Large intestine (tissue), 3 donors: ENCODE data around the gene VPS37B. TPM values are rescaled to one million over a fixed set of nuclear protein-coding genes. Genes with fewer than 3 reads are reported as not detected.
A peak's percentile ranks its signal among the peaks of the same experiment; 100 is the strongest.

Experiments
- DNase-seq, 2 donors: peaks; one replicate each; pipeline versions ENCODE4 v3.0.0 to v3.0.0-alpha.2; 2013
- H3K27ac ChIP-seq: one replicate; pipeline ENCODE4 v1.5.1; 2013; ENCODE audit warnings: low read length
- H3K27me3 ChIP-seq: 2 replicates; pipeline ENCODE4 v1.6.1; 2013; ENCODE audit warnings: low read length; ENCODE audit not compliant: control insufficient read depth, insufficient read depth
- H3K36me3 ChIP-seq: 2 replicates; pipeline ENCODE4 v1.6.1; 2013; ENCODE audit warnings: low read length; ENCODE audit not compliant: control insufficient read depth, insufficient read depth
- H3K4me1 ChIP-seq: one replicate; pipeline ENCODE4 v1.6.1; 2013; ENCODE audit warnings: low read length; ENCODE audit not compliant: control insufficient read depth, insufficient read depth
- H3K4me3 ChIP-seq: one replicate; pipeline ENCODE4 v1.5.1; 2013; ENCODE audit warnings: low read length
- H3K9me3 ChIP-seq: one replicate; pipeline ENCODE4 v1.6.1; 2013; ENCODE audit warnings: mild to moderate bottlenecking, low read depth, low read length, moderate library complexity; ENCODE audit not compliant: control insufficient read depth
- WGBS: methylation state at CpG from one replicate; pipeline ENCODE4 v1.1.5; 2013; ENCODE audit warnings: low lambda C conversion rate; ENCODE audit not compliant: insufficient coverage; 5-methylcytosine and 5-hydroxymethylcytosine counted together
- polyA plus RNA-seq: library from polyadenylated mRNA; unstranded; fragments of 120-200 nt; gene quantifications from one replicate; pipeline ENCODE4 v1.2.1, GENCODE V29; 2013

Gene VPS37B
- polyA plus RNA-seq, 1 donor: 26.5 TPM

- H3K4me1 ChIP-seq: peaks cover 28% of the 10 kb centered on the region
- no peak overlapping the region for H3K4me3 ChIP-seq
- no peaks in the 10 kb centered on the region for H3K27me3 ChIP-seq
- no peaks in the 10 kb centered on the region for H3K9me3 ChIP-seq
- no peak for DNase-seq
- peaks cover 33% of the 10 kb centered on the region for H3K36me3 ChIP-seq
- WGBS: no CpG with 5 or more reads among the region's 12 CpGs
- H3K27ac ChIP-seq: peak overlapping the region; percentile 76
Observed at GRCh38 chr12:122872815-122873361, 23.0 kb downstream of the VPS37B start.

GRCh38 chr12:122871851-122872780 lies 23.8 kb downstream of the VPS37B start:
- H3K4me1 ChIP-seq: peaks cover 28% of the 10 kb centered on the region
- peak overlapping the region; percentile 14 for H3K4me3 ChIP-seq

DNA sequence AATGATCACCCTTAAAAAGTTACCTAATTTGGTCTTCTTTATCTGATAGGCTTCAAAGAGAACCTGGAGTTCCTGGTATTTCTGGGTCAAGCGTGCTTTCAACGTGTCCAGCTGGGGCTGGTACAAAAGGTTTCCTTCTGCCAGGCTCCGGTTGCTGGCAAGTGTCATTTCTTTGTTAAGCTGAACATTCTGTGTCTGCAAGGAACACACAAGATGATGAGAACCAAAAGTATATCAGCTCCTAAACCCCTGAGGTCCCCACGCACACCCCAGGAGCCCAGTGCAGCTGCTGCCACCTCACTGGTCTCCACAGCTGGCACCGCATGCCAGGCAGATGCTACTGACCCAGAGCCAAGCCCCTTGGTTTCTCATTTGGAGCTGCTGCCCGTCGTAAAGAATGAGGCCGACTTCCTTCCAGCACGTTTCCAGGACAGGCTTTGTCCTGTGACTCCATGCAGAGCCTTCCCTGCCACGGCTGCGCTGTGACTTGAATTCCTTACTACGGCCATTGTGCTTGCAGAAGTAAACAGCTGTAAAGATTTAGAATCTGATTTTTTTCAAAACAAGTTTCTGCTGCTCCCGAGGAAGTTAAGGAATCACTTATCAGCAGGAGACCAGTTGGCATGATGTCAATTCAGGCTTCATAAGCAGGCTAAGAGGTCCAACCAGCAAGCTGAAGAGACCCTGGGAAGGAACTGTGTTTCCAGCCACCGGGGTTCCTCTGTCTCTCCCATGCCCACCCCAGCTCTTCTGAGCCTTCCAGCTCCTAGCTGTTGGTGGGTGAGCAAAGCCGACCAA lies 24.9 kb downstream of the VPS37B start:
- no peaks in the 10 kb centered on the region for H3K9me3 ChIP-seq
- H3K4me1 ChIP-seq: peaks cover 28% of the 10 kb centered on the region
- no CpG with 5 or more reads among the region's 15 CpGs for WGBS
- peaks cover 50% of the 10 kb centered on the region for H3K36me3 ChIP-seq
- DNase-seq: peak; percentile 60 to 73
- H3K27me3 ChIP-seq: no peaks in the 10 kb centered on the region
- peak overlapping the region; percentile 76 for H3K27ac ChIP-seq
- H3K4me3 ChIP-seq: peak overlapping the region; percentile 14

More at GRCh38 chr12:122871851-122872780, 23.8 kb downstream of the VPS37B start:
- peaks cover 40% of the 10 kb centered on the region for H3K36me3 ChIP-seq
- no peaks in the 10 kb centered on the region for H3K27me3 ChIP-seq
- no peaks in the 10 kb centered on the region for H3K9me3 ChIP-seq
- 81% methylated on average over 5 of the region's 23 CpGs for WGBS
- peak overlapping the region; percentile 76 for H3K27ac ChIP-seq
- peak; percentile 82 to 87 for DNase-seq

DNA sequence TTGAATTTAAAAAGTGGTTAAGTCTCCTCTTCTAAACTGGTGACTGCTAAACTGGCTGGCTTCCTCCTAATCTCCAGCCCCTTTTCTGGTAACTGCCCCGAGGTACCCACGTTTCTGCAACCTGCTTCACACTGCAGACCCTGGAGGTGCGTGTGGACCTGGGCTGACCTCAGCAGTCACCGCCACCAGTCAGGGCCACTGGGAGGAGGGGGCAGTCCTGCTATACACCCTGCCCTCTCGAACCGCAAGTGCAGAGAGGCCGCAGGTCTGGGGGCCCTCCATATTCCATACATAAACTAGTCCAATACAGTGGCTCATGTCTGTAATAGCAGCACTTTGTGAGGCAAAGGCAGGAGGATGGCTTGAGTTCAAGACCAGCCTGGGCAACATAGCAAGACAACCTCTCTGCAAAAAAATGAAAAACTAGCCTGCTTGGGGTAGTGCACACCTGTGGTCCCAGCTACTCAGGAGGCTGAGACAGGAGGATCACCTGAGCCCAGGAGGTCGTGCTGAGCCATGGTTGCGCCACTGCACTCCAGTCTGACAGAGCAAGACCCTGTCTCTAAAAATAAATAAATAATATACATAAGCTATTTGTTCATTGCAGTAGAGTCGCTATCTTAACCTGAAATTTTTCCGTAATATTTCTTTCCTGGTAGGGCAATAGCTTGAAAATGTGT lies 25.6 kb downstream of the VPS37B start:
- Histone ChIP-seq H3K36me3 (peaks cover 58% of the 10 kb centered on the region), H3K27me3 (no peaks in the 10 kb centered on the region), H3K4me1 (peaks cover 28% of the 10 kb centered on the region), H3K9me3 (no peaks in the 10 kb centered on the region), H3K4me3 (no peak overlapping the region), H3K27ac (no peak overlapping the region)
- no peak for DNase-seq
- 100% methylated on average over 2 of the region's 11 CpGs for WGBS

GRCh38 chr12:122869207-122869973 lies 26.5 kb downstream of the VPS37B start:
- Histone ChIP-seq H3K9me3 (no peaks in the 10 kb centered on the region), H3K27ac (no peak overlapping the region), H3K27me3 (no peaks in the 10 kb centered on the region), H3K36me3 (peaks cover 66% of the 10 kb centered on the region), H3K4me1 (peaks cover 28% of the 10 kb centered on the region), H3K4me3 (no peak overlapping the region)
- 100% methylated on average over 1 of the region's 8 CpGs for WGBS
- no peak for DNase-seq

- no CpG with 5 or more reads among the region's 13 CpGs for WGBS
- no peak for DNase-seq
Observed at GRCh38 chr12:122868471-122869177, 27.3 kb downstream of the VPS37B start.

DNA sequence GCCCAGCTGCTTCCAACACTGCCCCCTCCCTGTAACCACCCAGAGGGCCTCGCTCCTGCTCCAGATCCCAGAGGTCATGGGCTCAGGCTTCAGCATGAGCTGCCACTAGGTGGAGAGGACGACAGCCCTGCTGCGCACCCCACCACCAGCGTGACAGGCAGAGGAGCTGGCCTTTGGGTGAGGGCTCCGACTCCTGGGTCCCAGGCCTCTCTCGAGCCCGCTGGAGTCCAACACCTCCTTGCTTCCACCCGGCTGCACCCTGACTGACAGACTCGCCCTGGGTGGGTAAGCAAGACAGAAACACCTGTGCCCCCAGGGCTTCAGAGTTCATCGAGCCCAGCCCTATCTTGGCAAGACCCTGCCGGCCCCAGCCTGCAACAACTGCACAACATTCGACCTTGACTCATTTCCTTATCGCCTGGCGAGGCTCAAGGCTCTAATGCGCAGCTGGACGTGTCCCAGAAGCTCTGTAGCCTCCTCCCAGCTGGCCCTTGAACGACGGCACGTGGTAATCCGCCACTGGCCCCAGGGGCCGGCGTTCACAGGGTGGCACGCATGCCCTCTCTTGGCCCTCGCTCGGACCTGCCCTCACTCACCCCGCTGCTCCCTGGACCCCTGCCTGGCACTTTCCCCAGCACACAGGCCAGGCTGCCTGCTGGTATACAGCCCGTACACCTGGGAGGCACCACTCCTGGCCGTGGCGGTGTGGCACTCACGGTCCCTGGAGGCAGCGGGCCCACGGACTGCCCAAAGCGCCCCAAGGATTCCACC lies 28.0 kb downstream of the VPS37B start:
- DNase-seq: no peak
- Histone ChIP-seq H3K27ac (no peak overlapping the region), H3K4me3 (no peak overlapping the region), H3K27me3 (no peaks in the 10 kb centered on the region), H3K36me3 (peaks cover 70% of the 10 kb centered on the region), H3K9me3 (no peaks in the 10 kb centered on the region), H3K4me1 (peaks cover 36% of the 10 kb centered on the region)
- WGBS: no CpG with 5 or more reads among the region's 33 CpGs

More at GRCh38 chr12:122868471-122869177, 27.3 kb downstream of the VPS37B start:
- Histone ChIP-seq H3K36me3 (peaks cover 66% of the 10 kb centered on the region), H3K9me3 (no peaks in the 10 kb centered on the region), H3K27ac (no peak overlapping the region), H3K27me3 (no peaks in the 10 kb centered on the region), H3K4me1 (peaks cover 30% of the 10 kb centered on the region), H3K4me3 (no peak overlapping the region)

- DNase-seq: no peak
- Histone ChIP-seq H3K4me3 (no peak overlapping the region), H3K36me3 (peaks cover 70% of the 10 kb centered on the region), H3K4me1 (peaks cover 34% of the 10 kb centered on the region), H3K27ac (no peak overlapping the region), H3K9me3 (no peaks in the 10 kb centered on the region), H3K27me3 (no peaks in the 10 kb centered on the region)
- no CpG with 5 or more reads among the region's 36 CpGs for WGBS
Observed at GRCh38 chr12:122866950-122867607, 28.8 kb downstream of the VPS37B start.
